ELF-1 (cell line): Measurements from ENCODE around the gene BID.
"Not testable (repeated sequence)": the region's sequence is repeated elsewhere in the genome, so short reads cannot be mapped to it uniquely, and the experiment has no call there.

Experiments
- DNase-seq: peaks from one replicate; pipeline ENCODE4 v3.0.0-alpha.2; 2016; ENCODE audit warnings: low read depth, low spot score

BID gene

GRCh38 chr22:17703811-17704210 lies 70.5 kb downstream of the BID start:
- no peak for DNase-seq

GRCh38 chr22:17700778-17701177 lies 73.5 kb downstream of the BID start:
- DNase-seq, result no peak

- no peak for DNase-seq
Observed at GRCh38 chr22:17699696-17700340, 74.5 kb downstream of the BID start.

GRCh38 chr22:17698948-17699347 lies 75.3 kb downstream of the BID start:
- no peak for DNase-seq

DNA sequence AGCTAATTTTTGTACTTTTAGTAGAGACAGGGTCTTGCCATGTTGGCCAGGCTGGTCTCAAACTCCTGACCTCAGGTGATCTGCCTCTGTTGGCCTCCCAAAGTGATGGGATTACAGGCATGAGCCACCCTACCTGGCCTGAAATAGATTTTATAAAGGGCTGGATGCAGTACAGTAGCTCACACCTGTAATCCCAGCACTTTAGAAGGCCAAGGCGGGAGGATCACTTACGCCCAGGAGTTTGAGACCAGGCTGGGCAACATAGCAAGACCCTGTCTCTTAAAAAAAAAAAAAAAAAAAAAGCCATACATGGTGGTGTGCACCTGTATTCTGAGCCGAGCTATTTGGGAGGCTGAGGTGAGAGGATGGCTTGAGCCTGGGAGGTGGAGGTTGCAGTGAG lies 76.0 kb downstream of the BID start:
- not testable (repeated sequence) for DNase-seq

DNA sequence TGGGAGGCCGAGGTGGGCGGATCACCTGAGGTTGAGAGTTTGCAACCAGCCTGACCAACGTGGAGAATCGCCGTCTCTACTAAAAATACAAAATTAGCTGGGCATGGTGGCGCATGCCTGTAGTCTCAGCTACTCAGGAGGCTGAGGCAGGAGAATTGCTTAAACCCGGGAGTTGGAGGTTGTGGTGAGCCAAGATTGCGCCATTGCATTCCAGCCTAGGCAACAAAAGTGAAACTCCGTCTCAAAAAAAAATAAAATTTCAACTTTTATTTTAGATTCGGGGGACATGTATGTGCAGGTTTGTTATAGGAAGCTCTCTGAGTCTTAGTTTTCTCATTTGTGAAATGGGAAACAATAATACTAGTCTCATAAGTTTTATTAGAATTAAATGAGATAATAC lies 77.1 kb downstream of the BID start:
- DNase-seq, result not testable (repeated sequence)

GRCh38 chr22:17695986-17696385 lies 78.3 kb downstream of the BID start:
- no peak for DNase-seq

- no peak for DNase-seq
Observed at GRCh38 chr22:17694752-17695151, 79.5 kb downstream of the BID start.

DNA sequence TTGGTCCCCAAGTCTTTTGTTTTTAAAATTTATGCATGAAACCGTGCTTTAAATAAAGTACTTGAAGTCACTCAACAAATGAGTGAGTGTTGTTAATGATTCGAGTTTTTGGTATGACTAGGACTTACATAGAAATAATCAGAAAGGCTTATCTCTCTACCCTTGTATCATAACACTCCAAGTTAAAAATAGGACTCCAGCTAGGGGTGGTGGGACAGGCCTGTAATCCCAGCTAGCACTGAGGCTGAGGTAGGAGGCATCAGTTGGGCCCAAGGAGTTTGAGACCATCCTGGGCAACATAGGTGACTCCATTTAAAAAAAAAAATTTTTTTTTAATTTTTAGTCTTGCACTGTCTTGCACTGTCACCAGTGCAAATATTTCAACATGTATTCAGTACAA lies 80.1 kb downstream of the BID start:
- no peak for DNase-seq

DNA sequence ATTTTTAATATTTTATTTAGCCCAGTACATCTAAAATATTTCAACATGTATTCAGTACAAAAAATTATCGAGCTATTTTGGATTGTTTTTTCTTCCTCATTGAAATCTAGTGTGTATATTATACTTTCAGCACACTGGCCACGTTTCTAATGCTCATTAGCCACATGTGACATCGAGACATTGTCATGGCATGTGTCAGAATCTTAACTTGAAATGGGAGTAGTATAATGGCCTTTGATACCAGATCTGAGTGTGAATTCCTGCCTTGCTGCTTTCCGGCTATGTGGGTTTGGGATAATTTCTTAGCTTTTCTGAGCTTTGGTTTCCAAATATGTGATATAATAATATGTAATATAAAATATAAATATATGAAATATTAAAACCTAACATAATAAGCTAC lies 81.4 kb downstream of the BID start:
- no peak for DNase-seq

DNA sequence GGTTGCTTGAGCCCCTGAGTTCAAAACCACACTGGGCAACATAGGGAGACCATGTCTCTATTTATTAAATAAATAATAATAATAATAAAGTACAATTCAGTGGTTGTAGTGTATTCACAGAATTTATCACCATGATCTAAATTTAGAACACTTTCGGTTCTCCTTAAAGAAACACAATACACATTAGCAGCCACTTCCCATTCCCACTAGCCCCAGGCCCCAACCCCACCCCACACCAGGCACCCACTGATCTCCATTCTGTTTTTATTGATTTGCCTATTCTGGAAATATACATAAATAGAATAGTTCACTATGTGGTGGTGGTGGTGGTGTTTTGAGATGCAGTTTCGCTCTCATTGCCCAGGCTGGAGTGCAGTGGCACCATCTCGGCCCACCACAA lies 90.0 kb downstream of the BID start:
- no peak for DNase-seq
